ENCODE measurements around the gene CADM4. TPM values are rescaled to one million over a fixed set of nuclear protein-coding genes. Genes with fewer than 3 reads are reported as not detected.
"Not testable (repeated sequence)": the region's sequence is repeated elsewhere in the genome, so short reads cannot be mapped to it uniquely, and the experiment has no call there.

CADM4 gene
- polyA plus RNA-seq, 1 donor (not counting 4 experiments of a cell fraction or from before 2014, with no cell fraction given): 4.3 TPM

DNA sequence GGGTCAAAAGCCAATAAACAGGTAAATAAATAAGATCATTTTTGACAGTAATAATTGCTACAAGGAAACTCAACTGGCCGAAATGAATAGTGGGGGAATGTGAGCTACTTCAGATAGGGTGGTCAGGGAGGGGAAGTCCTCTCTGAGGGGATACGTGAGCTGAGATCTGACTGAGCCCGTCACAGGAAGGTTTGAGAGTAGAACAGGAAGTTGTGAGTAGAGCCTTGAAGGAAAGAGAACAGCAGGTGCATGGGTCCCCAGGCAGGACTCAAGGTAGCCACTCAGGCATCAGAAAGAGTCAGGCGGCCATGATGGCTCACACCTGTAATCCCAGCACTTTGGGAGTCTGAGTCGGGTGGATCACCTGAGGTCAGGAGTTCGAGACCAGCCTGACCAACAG is 50.0 kb downstream of the CADM4 start:
- Histone ChIP-seq H4K20me1 (ENCODE audit: control insufficient read depth, extremely low read depth, insufficient read depth, low read length) (peaks cover 5% of the 10 kb centered on the region), H2AFZ (ENCODE audit: control insufficient read depth, low read length) (no peak overlapping the region), H3K79me2 (ENCODE audit: control insufficient read depth, insufficient read depth, low read length) (peaks cover 31% of the 10 kb centered on the region), H3K4me1 (ENCODE audit: control insufficient read depth, extremely low read depth, insufficient read depth, low read length) (peaks cover 10% of the 10 kb centered on the region), H3K4me3 (ENCODE audit: control insufficient read depth in 2 of 3, extremely low read depth in 1 of 3, insufficient read depth in 2 of 3, low read depth in 1 of 3, low read length in 3 of 3) (no peak overlapping the region), H3K27ac (ENCODE audit: control insufficient read depth, insufficient read depth, low read length) (no peak overlapping the region), H3K9ac (ENCODE audit: control insufficient read depth, extremely low read depth, insufficient read depth, low read length) (no peak overlapping the region), H3K4me2 (ENCODE audit: control insufficient read depth, extremely low read depth, insufficient read depth, low read depth, low read length) (no peak overlapping the region), H3K9me1 (ENCODE audit: control insufficient read depth, extremely low read depth, insufficient read depth, low read length) (no peaks in the 10 kb centered on the region), H3K36me3 (ENCODE audit: control insufficient read depth in 2 of 2, extremely low read depth in 1 of 2, insufficient read depth in 2 of 2, low read length in 2 of 2) (peaks cover 17 to 34% of the 10 kb centered on the region in 2 experiments), H3K27me3 (ENCODE audit: control insufficient read depth, extremely low read depth, insufficient read depth, low read length) (no peaks in the 10 kb centered on the region), H3K9me3 (ENCODE audit: control insufficient read depth, low read depth, low read length) (no peaks in the 10 kb centered on the region)
- FAIRE-seq: no peak
- DNase-seq (ENCODE audit: low read depth, low spot score): no peak
- no peak for TF ChIP-seq EZH2 (IDR thresholded peaks at IDR 0.05; ENCODE audit: low read length)
- TF ChIP-seq, protein P1, sequence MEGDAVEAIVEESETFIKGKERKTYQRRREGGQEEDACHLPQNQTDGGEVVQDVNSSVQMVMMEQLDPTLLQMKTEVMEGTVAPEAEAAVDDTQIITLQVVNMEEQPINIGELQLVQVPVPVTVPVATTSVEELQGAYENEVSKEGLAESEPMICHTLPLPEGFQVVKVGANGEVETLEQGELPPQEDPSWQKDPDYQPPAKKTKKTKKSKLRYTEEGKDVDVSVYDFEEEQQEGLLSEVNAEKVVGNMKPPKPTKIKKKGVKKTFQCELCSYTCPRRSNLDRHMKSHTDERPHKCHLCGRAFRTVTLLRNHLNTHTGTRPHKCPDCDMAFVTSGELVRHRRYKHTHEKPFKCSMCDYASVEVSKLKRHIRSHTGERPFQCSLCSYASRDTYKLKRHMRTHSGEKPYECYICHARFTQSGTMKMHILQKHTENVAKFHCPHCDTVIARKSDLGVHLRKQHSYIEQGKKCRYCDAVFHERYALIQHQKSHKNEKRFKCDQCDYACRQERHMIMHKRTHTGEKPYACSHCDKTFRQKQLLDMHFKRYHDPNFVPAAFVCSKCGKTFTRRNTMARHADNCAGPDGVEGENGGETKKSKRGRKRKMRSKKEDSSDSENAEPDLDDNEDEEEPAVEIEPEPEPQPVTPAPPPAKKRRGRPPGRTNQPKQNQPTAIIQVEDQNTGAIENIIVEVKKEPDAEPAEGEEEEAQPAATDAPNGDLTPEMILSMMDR (optimal IDR thresholded peaks at IDR 0.05 in 1 of 3, IDR thresholded peaks at IDR 0.05 in 1 of 3, conservative IDR thresholded peaks at IDR 0.05 in 1 of 3; ENCODE audit: extremely low read depth in 1 of 3, insufficient read depth in 2 of 3, low read length in 3 of 3): no peak
- dilution Hi-C loops (cut with MboI; ENCODE audit: extremely low pct_ligation_motif_present, low sequenced_read_pairs): no loop called here

DNA sequence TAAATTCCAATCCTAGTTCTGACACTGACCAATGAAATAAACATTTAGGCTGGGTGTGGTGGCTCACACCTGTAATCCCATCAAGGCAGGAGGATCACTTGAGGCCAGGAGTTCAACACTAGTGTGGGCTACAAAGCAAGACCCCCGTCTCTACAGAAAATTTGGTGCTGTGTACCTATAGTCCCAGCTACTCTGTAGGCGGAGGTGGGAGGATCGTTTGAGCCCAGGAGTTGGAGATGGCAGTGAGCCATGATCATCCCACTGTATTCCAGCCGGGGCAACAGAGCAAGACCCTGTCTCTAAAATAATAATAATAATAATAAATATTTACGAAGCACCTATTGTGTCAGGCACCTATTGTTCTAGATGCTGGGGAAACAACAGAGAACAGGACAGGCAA is 50.4 kb downstream of the CADM4 start:
- Histone ChIP-seq H3K9ac (ENCODE audit: control insufficient read depth, extremely low read depth, insufficient read depth, low read length) (no peak overlapping the region), H4K20me1 (ENCODE audit: control insufficient read depth, extremely low read depth, insufficient read depth, low read length) (peaks cover 5% of the 10 kb centered on the region), H3K4me1 (ENCODE audit: control insufficient read depth, extremely low read depth, insufficient read depth, low read length) (peaks cover 6% of the 10 kb centered on the region), H3K36me3 (ENCODE audit: control insufficient read depth in 2 of 2, extremely low read depth in 1 of 2, insufficient read depth in 2 of 2, low read length in 2 of 2) (peaks cover 18 to 32% of the 10 kb centered on the region in 2 experiments), H2AFZ (ENCODE audit: control insufficient read depth, low read length) (no peak overlapping the region), H3K9me3 (ENCODE audit: control insufficient read depth, low read depth, low read length) (no peaks in the 10 kb centered on the region), H3K27me3 (ENCODE audit: control insufficient read depth, extremely low read depth, insufficient read depth, low read length) (no peaks in the 10 kb centered on the region), H3K4me2 (ENCODE audit: control insufficient read depth, extremely low read depth, insufficient read depth, low read depth, low read length) (no peak overlapping the region), H3K79me2 (ENCODE audit: control insufficient read depth, insufficient read depth, low read length) (peaks cover 27% of the 10 kb centered on the region), H3K27ac (ENCODE audit: control insufficient read depth, insufficient read depth, low read length) (no peak overlapping the region), H3K9me1 (ENCODE audit: control insufficient read depth, extremely low read depth, insufficient read depth, low read length) (no peaks in the 10 kb centered on the region), H3K4me3 (ENCODE audit: control insufficient read depth in 2 of 3, extremely low read depth in 1 of 3, insufficient read depth in 2 of 3, low read depth in 1 of 3, low read length in 3 of 3) (no peak overlapping the region)
- DNase-seq (ENCODE audit: low read depth, low spot score): no peak
- dilution Hi-C loops (cut with MboI; ENCODE audit: extremely low pct_ligation_motif_present, low sequenced_read_pairs): no loop called here
- no peak for FAIRE-seq
- TF ChIP-seq, protein P1 (optimal IDR thresholded peaks at IDR 0.05 in 1 of 3, IDR thresholded peaks at IDR 0.05 in 1 of 3, conservative IDR thresholded peaks at IDR 0.05 in 1 of 3; ENCODE audit: extremely low read depth in 1 of 3, insufficient read depth in 2 of 3, low read length in 3 of 3): no peak
- TF ChIP-seq EZH2 (IDR thresholded peaks at IDR 0.05; ENCODE audit: low read length): no peak

DNA sequence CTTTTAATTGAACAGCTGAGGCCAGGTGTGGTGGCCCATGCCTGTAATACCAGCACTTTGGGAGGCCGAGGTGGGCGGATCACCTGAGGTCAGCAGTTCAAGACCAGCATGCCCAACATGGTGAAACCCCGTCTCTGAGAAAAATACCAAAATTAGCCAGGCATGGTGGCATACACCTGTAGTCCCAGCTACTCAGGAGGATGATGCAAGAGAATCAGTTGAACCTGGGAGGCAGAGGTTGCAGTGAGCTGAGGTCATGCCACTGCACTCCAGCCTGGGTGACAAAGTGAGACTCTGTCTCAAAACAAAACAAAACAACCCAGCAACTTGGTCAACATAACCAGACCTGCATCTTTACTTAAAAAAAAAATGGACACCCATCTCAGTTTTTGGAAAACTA is 52.6 kb downstream of the CADM4 start:
- peaks cover 12 to 13% of the 10 kb centered on the region in 2 experiments for H3K36me3 ChIP-seq (ENCODE audit: control insufficient read depth in 2 of 2, extremely low read depth in 1 of 2, insufficient read depth in 2 of 2, low read length in 2 of 2)
- H2AFZ ChIP-seq (ENCODE audit: control insufficient read depth, low read length); FAIRE-seq: not testable (repeated sequence)

More for the DNA sequence above, 52.6 kb downstream of the CADM4 start:
- dilution Hi-C loops (cut with MboI; ENCODE audit: extremely low pct_ligation_motif_present, low sequenced_read_pairs); H3K9me3 ChIP-seq (ENCODE audit: control insufficient read depth, low read depth, low read length); H3K27me3 ChIP-seq (ENCODE audit: control insufficient read depth, extremely low read depth, insufficient read depth, low read length); H3K9me1 ChIP-seq (ENCODE audit: control insufficient read depth, extremely low read depth, insufficient read depth, low read length); H3K79me2 ChIP-seq (ENCODE audit: control insufficient read depth, insufficient read depth, low read length); H3K27ac ChIP-seq (ENCODE audit: control insufficient read depth, insufficient read depth, low read length); H3K4me2 ChIP-seq (ENCODE audit: control insufficient read depth, extremely low read depth, insufficient read depth, low read depth, low read length); H3K9ac ChIP-seq (ENCODE audit: control insufficient read depth, extremely low read depth, insufficient read depth, low read length); DNase-seq (ENCODE audit: low read depth, low spot score); H3K4me1 ChIP-seq (ENCODE audit: control insufficient read depth, extremely low read depth, insufficient read depth, low read length); H3K4me3 ChIP-seq (ENCODE audit: control insufficient read depth in 2 of 3, extremely low read depth in 1 of 3, insufficient read depth in 2 of 3, low read depth in 1 of 3, low read length in 3 of 3); H4K20me1 ChIP-seq (ENCODE audit: control insufficient read depth, extremely low read depth, insufficient read depth, low read length): not testable (repeated sequence)

Measured in keratinocyte (primary cell).